GM12878 (cell line): Measurements from ENCODE around the gene DCTN4. TPM values are rescaled to one million over a fixed set of nuclear protein-coding genes. Genes with fewer than 3 reads are reported as not detected.

Experiments used
- ATAC-seq: fragments of 200-7000 bp; cut with Tn5 transposase; 3 replicates; pipeline ENCODE4 v1.9.1; 2020; ENCODE audit warnings: mild to moderate bottlenecking, moderate library complexity
- BruUV-seq: library from RNA; stranded (reverse); fragments of 400-500 nt; replicated peaks from 2 replicates; lab custom pipeline; 2021; lab: Mats Ljungman, UMichigan
- CTCF ChIA-PET: fragments of 300-600 bp; sonication (Branson Sonifier 250); formaldehyde crosslinking; extraction: SDS; loops from one replicate; lab custom pipeline; 2021; ENCODE audit warnings: inconsistent platforms; lab: Yijun Ruan, JAX
- POLR2A ChIA-PET: fragments of 350-600 bp; formaldehyde crosslinking; extraction: SDS; loops from one replicate; lab custom pipeline; 2021; ENCODE audit warnings: inconsistent platforms; lab: Charles Lee
- RAD21 ChIA-PET: fragments of 300-600 bp; sonication (Branson Sonifier 250); formaldehyde crosslinking; loops from one replicate; lab custom pipeline; 2023; ENCODE audit warnings: antibody characterized with exemption; ENCODE audit not compliant: unreplicated experiment; lab: Charles Lee
- SMC1A ChIA-PET: fragments of 300-600 bp; sonication (Branson Sonifier 250); formaldehyde crosslinking; loops from one replicate; lab custom pipeline; 2023; ENCODE audit not compliant: unreplicated experiment, uncharacterized antibody; lab: Charles Lee
- DNase-seq: peaks from one replicate; pipeline ENCODE4 v3.0.0-alpha.2; 2011; ENCODE audit warnings: low read depth, low spot score
- FAIRE-seq: peaks from 3 replicates; lab custom pipeline; 2011; peaks lifted over from hg19 to GRCh38; lab: Jason Lieb, UNC
- H2AFZ ChIP-seq: 2 replicates; pipeline ENCODE4 v1.6.0; 2011; ENCODE audit warnings: low read depth, low read length, control low read depth; ENCODE audit not compliant: control insufficient read depth
- H3K27ac ChIP-seq: 2 replicates; pipeline ENCODE4 v1.5.1; 2011; ENCODE audit warnings: control low read depth; ENCODE audit not compliant: control insufficient read depth, insufficient read depth
- H3K27me3 ChIP-seq, 2 experiments: replicated peaks in 1 of 2; 2 replicates each; pipeline versions ENCODE4 v1.6.0 to v1.6.1; 2011; ENCODE audit warnings: low read length in 1 of 2; ENCODE audit not compliant: control insufficient read depth in 2 of 2, insufficient read depth in 2 of 2
- H3K36me3 ChIP-seq, 2 experiments: 2 replicates each; pipeline ENCODE4 v1.5.1; 2011; ENCODE audit warnings: low read length in 1 of 2; ENCODE audit not compliant: control insufficient read depth in 2 of 2, insufficient read depth in 2 of 2
- H3K4me1 ChIP-seq: 2 replicates; pipeline ENCODE4 v1.6.1; 2011; ENCODE audit warnings: mild to moderate bottlenecking, low read length, moderate library complexity, mixed read lengths; ENCODE audit not compliant: control insufficient read depth, insufficient read depth
- H3K4me2 ChIP-seq: 2 replicates; pipeline ENCODE4 v1.6.0; 2011; ENCODE audit warnings: control low read depth; ENCODE audit not compliant: control insufficient read depth, insufficient read depth
- H3K4me3 ChIP-seq: fragments of 200-600 bp; sonication (generic); 2 replicates; pipeline ENCODE4 v1.5.1; 2016
- H3K79me2 ChIP-seq: 2 replicates; pipeline ENCODE4 v1.6.0; 2011; ENCODE audit warnings: low read length; ENCODE audit not compliant: control insufficient read depth, insufficient read depth
- H3K9ac ChIP-seq: 2 replicates; pipeline ENCODE4 v1.8.0; 2011; ENCODE audit warnings: low read length, control low read depth, mixed read lengths; ENCODE audit not compliant: control insufficient read depth, insufficient read depth
- H3K9me3 ChIP-seq: replicated peaks from 3 replicates; pipeline ENCODE4 v1.5.1; 2011; ENCODE audit warnings: mild to moderate bottlenecking, low read length; ENCODE audit not compliant: control insufficient read depth, insufficient read depth
- H4K20me1 ChIP-seq: 2 replicates; pipeline ENCODE4 v1.6.0; 2011; ENCODE audit not compliant: control insufficient read depth, insufficient read depth
- BCL11A ChIP-seq: IDR thresholded peaks from 2 replicates; pipeline ENCODE4 v1.6.1; 2011; ENCODE audit warnings: low read depth, low read length
- E2F4 ChIP-seq: IDR thresholded peaks from 2 replicates; pipeline ENCODE4 v1.6.1; 2012; ENCODE audit warnings: low read depth, low read length, improper control_type of control experiment
- ELK1 ChIP-seq: IDR thresholded peaks from 2 replicates; pipeline ENCODE4 v1.6.1; 2012; ENCODE audit warnings: low read depth, low read length, improper control_type of control experiment
- ESRRA ChIP-seq: IDR thresholded peaks from 2 replicates; pipeline ENCODE4 v1.6.1; 2012; ENCODE audit warnings: mild to moderate bottlenecking, low read length, improper control_type of control experiment
- FOS ChIP-seq: IDR thresholded peaks from 3 replicates; pipeline ENCODE4 v1.6.1; 2011; ENCODE audit warnings: borderline replicate concordance; ENCODE audit not compliant: insufficient read length; ENCODE audit errors: extremely low read depth
- GABPA ChIP-seq: IDR thresholded peaks from 2 replicates; pipeline ENCODE4 v1.6.1; 2014; ENCODE audit warnings: antibody characterized with exemption, low read depth, mild to moderate bottlenecking, inconsistent platforms
- HDAC2 ChIP-seq: fragments of 200-600 bp; sonication (generic); IDR thresholded peaks from 2 replicates; pipeline ENCODE4 v1.6.1; 2017
- HSF1 ChIP-seq: fragments of 150-350 bp; IDR thresholded peaks from 2 replicates; pipeline ENCODE4 v1.6.1; 2014; ENCODE audit warnings: mild to moderate bottlenecking, low read depth, low read length
- NFYB ChIP-seq: IDR thresholded peaks from 2 replicates; pipeline ENCODE4 v1.6.1; 2011; ENCODE audit warnings: low read depth, mild to moderate bottlenecking, low read length, improper control_type of control experiment, moderate library complexity; ENCODE audit not compliant: insufficient read depth
- PAX8 ChIP-seq: fragments of 450-650 bp; IDR thresholded peaks from 2 replicates; pipeline ENCODE4 v1.6.1; 2017; ENCODE audit warnings: mild to moderate bottlenecking, moderate library complexity
- RBBP5 ChIP-seq: fragments of 200-600 bp; sonication (generic); conservative IDR thresholded peaks from 2 replicates; pipeline ENCODE4 v1.6.1; 2016
- RFX5 ChIP-seq: IDR thresholded peaks from 2 replicates; pipeline ENCODE4 v1.6.1; 2011; ENCODE audit warnings: low read depth, low read length, improper control_type of control experiment
- SMARCA5 ChIP-seq: fragments of 450-650 bp; IDR thresholded peaks from 2 replicates; pipeline ENCODE4 v1.6.1; 2017; ENCODE audit warnings: mild to moderate bottlenecking
- SUPT20H ChIP-seq: IDR thresholded peaks from 2 replicates; pipeline ENCODE4 v1.6.1; 2011; ENCODE audit warnings: low read depth, mild to moderate bottlenecking, low read length, moderate library complexity, borderline replicate concordance; ENCODE audit not compliant: control insufficient read depth
- YBX1 ChIP-seq: fragments of 450-650 bp; IDR thresholded peaks from 2 replicates; pipeline ENCODE4 v1.6.1; 2016; ENCODE audit warnings: antibody characterized with exemption
- ZBED1 ChIP-seq: IDR thresholded peaks from 2 replicates; pipeline ENCODE4 v1.6.1; 2016; ENCODE audit warnings: borderline replicate concordance
- ZNF24 ChIP-seq: fragments of 450-650 bp; IDR thresholded peaks from 2 replicates; pipeline ENCODE4 v1.6.1; 2017; ENCODE audit warnings: antibody characterized with exemption, mild to moderate bottlenecking
- WGBS: methylation state at CpG from one replicate; pipeline ENCODE4 v1.1.6; 2016; ENCODE audit warnings: low lambda C conversion rate; ENCODE audit not compliant: insufficient replicate concordance, insufficient coverage; ENCODE audit errors: missing lambda C conversion rate; 5-methylcytosine and 5-hydroxymethylcytosine counted together
- in situ Hi-C: fragments of 300-500 bp; cut with MboI; formaldehyde crosslinking; loops from 9 replicates; pipeline ENCODE4 v1.14.3; 2018; ENCODE audit warnings: mixed read lengths
- intact Hi-C: fragments of 100-400 bp; cut with micrococcal nuclease; formaldehyde crosslinking; loops from one replicate; pipeline ENCODE4 v1.14.2; 2022; ENCODE audit not compliant: unreplicated experiment
- polyA plus RNA-seq, 11 experiments: library from polyadenylated mRNA; depleted of rRNA in 4 of 11; unstranded in 6 of 11; stranded (reverse) in 5 of 11; fragments of >200 nt; fragmentation: Nextera tagmentation in 4 of 11; fragmentation: Illumina TruSeq in 1 of 11; extraction: Ambion mirVana in 4 of 11; extraction: Trizol in 1 of 11; gene quantifications; 1 replicate in 1 of 11; 2 replicates in 10 of 11; pipeline versions ENCODE4 v1.2.1 to v1.2.3, GENCODE V29; 2011 to 2016; ENCODE audit warnings: inconsistent platforms in 2 of 11, missing spikeins in 2 of 11, low read depth in 1 of 11
- total RNA-seq, 4 experiments: library from RNA; depleted of rRNA in 3 of 4; stranded (reverse); fragments of >200 nt in 3 of 4; fragmentation: Illumina TruSeq in 1 of 4; extraction: Trizol in 1 of 4; gene quantifications; 2 replicates each; pipeline versions ENCODE4 v1.2.1 to v1.2.3, GENCODE V29; 2013 to 2021

The DCTN4 gene
- total and polyA plus RNA-seq, 10 of the 15 experiments (the other 5 are each of a cell fraction or from before 2014, with no cell fraction given), result 7.6 to 27.8 (median 18.0) TPM

GRCh38 chr5:150797384-150797783 is 38.6 kb upstream of the DCTN4 start:
- in situ Hi-C loops, result loop anchor here (5.0 to 10.0 kb wide), 2 partner anchors 50 to 367 kb away; partner anchors contain the start of gene IRGM
- Histone ChIP-seq H3K36me3 (0 out of 4 replicates have a peak, but pooled peaks cover 0 to 3% of the 10 kb centered on the region in 2 experiments), H3K27ac (no peak overlapping the region), H3K4me2 (no peak overlapping the region), H4K20me1 (no peaks in the 10 kb centered on the region), H3K9ac (no peak overlapping the region), H3K9me3 (no peaks in the 10 kb centered on the region), H3K79me2 (no peaks in the 10 kb centered on the region), H3K27me3 (no peaks in the 10 kb centered on the region), H3K4me3 (no peak overlapping the region), H3K4me1 (no peaks in the 10 kb centered on the region; the same call in 1 of the 2 replicates), H2AFZ (no peak overlapping the region)
- no peak for TF ChIP-seq FOS
- TF ChIP-seq SUPT20H, result no peak
- no peak for TF ChIP-seq PAX8
- ATAC-seq, result no peak
- DNase-seq, result no peak
- ChIA-PET CTCF (no interaction called here), SMC1A (no interaction called here), POLR2A (no interaction called here), RAD21 (no interaction called here)
- WGBS, result 23% methylated on average over 2 of the region's 2 CpGs
- FAIRE-seq, result no peak
- intact Hi-C loops, result no loop called here
- BruUV-seq, result no TSS peak

- no peak for FAIRE-seq
- Histone ChIP-seq H4K20me1 (no peaks in the 10 kb centered on the region), H3K4me1 (peaks cover 12% of the 10 kb centered on the region), H3K36me3 (0 out of 4 replicates have a peak, but pooled peaks cover 0 to 3% of the 10 kb centered on the region in 2 experiments), H2AFZ (no peak overlapping the region), H3K4me2 (no peak overlapping the region), H3K27me3 (no peaks in the 10 kb centered on the region), H3K9ac (no peak overlapping the region), H3K9me3 (no peaks in the 10 kb centered on the region), H3K4me3 (no peak overlapping the region), H3K79me2 (peaks cover 15% of the 10 kb centered on the region), H3K27ac (no peak overlapping the region)
- intact Hi-C loops (no loop called here), in situ Hi-C loops (loop anchor here (5.0 to 10.0 kb wide), 2 partner anchors 52 to 370 kb away; partner anchors contain the start of gene IRGM)
- ChIA-PET POLR2A (no interaction called here), RAD21 (no interaction called here), CTCF (no interaction called here), SMC1A (interaction anchor here (0.5 kb wide), 1 partner anchor 11 kb away, joined by 4 read pairs; no protein-coding TSS in a partner anchor)
- 30% methylated on average over 2 of the region's 2 CpGs for WGBS
- ATAC-seq, result no peak
- DNase-seq, result no peak
- no TSS peak for BruUV-seq
- TF ChIP-seq RBBP5 (no peak), ZBED1 (no peak), BCL11A (no peak), NFYB (no peak), ZNF24 (no peak), RFX5 (no peak), GABPA (no peak), ESRRA (no peak), HSF1 (no peak), E2F4 (no peak), SMARCA5 (no peak), HDAC2 (no peak), YBX1 (no peak), ELK1 (no peak)
These were observed 36.1 kb upstream of the DCTN4 start for GRCh38 chr5:150794927-150795326.
